GM18517 (cell line): ENCODE results near the gene TCF7L2.

Experiments
- ATAC-seq: cut with Tn5 transposase; IDR thresholded peaks from one replicate; pipeline ENCODE4 v1.9.1; 2021; ENCODE audit warnings: mild to moderate bottlenecking, moderate library complexity; ENCODE audit not compliant: unreplicated experiment

The TCF7L2 gene

DNA sequence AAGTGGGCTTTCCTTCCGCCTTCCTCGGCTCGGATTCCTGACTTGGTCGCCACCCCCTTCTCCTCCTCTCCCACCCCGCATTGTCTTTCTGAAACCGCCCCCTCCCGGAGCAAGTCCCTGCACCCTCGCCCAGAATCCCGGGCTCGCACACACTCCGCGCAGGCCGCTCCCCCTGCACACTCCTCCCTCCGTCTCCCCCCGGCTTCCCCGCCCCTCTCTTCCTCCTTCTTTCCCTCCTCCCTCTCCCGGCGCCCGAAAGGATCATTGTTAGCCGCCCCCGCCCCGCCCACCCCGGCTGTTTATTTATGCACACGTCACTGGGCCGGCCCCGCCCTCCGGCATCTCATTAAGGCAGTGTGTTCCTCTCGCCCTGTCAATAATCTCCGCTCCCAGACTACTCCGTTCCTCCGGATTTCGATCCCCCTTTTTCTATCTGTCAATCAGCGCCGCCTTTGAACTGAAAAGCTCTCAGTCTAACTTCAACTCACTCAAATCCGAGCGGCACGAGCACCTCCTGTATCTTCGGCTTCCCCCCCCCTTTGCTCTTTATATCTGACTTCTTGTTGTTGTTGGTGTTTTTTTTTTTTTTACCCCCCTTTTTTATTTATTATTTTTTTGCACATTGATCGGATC, at the start of gene TCF7L2:
Gene TCF7L2, plus strand, starts transcription at position 373 of the 633 bp plus-strand sequence. CDS start 510 bp downstream, outside the sequence.
- no peak for ATAC-seq

- no peak for ATAC-seq
Measured at GRCh38 chr10:112902730-112903129, 47.3 kb upstream of the TCF7L2 start.

- ATAC-seq: no peak
Measured at GRCh38 chr10:112904000-112904399, 46.0 kb upstream of the TCF7L2 start.

DNA sequence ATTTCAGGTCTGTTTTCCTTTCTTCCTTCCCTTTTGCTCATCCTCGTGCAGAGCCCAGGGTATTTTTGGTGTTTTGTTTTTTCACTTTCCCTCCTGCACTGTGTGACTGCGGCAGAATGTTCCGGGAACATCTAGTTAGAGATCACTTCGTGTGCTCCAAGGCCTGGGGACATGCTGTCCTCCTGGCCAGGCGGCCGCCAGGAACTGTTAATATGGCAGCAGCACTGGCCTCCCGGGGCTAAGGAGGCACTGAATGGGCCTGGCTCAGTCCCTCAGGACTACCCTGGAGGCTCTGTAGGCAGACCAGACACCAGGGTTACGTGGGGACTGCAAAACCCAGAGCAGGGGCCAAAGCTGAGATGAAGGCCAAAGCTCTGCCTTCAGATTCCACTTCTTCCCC, 43.1 kb upstream of the TCF7L2 start:
- no peak for ATAC-seq

DNA sequence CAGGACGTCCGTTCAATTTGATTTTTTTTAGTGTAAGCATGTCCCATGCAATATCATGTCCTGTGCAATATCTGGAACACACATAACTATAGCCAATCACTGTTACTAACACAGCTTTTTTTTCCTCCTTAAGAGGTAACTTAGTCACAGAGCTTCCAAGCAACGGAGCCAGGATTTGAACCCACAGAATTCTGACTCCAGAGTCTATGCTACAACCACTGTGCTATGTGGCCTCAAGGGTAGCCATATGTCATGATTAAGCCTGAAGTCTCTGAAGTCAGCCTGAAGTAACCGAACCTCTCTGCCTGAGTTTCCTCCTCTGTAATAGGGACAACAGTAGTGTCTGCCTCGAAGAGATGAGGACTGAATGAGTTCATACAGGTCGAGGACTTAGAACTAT, 42.2 kb upstream of the TCF7L2 start:
- ATAC-seq: no peak

DNA sequence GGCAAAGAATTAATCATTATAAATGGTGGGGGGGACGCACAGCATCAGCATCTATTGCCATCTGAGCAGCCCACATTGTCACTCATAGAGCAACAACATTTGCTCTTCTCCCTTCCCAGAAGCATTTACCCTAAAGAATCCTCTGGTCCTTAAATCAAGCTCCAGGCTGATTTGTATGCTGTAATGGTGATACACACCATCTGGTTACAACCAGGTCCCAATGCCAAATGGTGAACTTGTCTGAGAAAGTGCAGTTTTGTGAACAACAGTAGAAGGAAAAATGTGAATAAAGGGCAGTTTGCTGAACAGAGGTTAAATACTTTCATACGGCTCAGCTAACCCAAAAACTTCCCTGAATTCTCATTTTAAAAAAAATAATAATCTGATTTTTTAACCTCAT, 38.8 kb upstream of the TCF7L2 start:
- ATAC-seq: no peak

GRCh38 chr10:112912410-112912928, 37.6 kb upstream of the TCF7L2 start:
- no peak for ATAC-seq

GRCh38 chr10:112913255-112913654, 36.8 kb upstream of the TCF7L2 start:
- no peak for ATAC-seq

DNA sequence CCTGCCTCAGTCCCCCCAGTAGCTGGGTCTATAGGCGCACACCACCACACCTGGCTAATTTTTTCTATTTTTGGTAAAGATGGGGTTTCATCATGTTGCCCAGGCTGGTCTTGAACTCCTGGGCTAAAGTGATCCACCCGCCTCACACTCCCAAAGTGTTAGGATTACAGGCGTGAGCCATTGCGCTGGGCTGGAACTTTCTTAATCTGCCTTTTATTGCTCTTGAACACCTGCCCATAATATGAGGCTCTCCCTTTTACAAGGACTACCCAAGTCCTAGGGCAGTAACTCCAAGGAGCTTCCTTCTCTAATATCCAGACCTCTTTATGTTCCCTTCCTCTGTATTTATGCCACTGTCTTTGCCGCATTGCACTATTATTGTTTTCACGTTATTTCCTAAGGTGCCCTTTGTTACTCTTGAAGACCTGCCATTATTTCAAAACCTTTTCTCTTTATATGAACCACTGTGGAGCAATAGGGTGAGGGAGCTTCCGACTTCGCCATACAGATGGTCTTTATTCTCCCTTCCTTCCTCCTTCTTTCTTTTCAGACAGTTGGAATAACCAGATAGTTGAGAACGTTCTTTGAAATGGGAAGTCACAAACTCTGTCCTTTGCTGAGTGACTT, 36.3 kb upstream of the TCF7L2 start:
- no peak for ATAC-seq

DNA sequence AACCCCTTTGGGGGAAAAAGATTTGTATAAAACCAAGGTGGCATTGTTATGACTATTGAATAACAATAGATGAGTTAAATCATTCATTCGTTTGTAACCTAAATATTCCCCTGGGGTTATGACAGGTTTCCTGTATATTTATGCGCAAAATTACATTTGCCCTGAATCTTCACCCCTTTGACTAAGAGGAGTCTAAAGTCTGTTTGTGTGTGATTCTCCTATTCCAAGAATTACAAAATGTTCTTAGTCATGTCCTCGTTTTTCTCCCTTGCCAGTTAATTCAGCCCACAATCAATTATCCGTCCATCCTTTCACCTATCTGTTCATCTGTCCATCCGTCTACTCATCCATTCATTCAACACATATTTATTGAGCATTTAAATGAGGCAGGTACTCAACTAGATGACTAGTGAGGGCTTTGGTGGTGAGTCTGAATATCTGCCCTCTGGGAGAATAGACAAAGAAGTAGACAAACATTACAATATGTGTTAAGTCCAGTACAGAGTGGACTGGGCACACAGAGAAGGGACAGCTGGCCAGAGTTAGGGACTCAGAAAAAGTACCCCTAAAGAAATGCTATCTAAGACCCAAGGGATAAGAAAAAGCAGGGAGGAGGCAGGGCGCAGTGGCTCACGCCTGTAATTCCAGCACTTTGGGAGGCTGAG, 35.6 kb upstream of the TCF7L2 start:
- ATAC-seq: no peak

DNA sequence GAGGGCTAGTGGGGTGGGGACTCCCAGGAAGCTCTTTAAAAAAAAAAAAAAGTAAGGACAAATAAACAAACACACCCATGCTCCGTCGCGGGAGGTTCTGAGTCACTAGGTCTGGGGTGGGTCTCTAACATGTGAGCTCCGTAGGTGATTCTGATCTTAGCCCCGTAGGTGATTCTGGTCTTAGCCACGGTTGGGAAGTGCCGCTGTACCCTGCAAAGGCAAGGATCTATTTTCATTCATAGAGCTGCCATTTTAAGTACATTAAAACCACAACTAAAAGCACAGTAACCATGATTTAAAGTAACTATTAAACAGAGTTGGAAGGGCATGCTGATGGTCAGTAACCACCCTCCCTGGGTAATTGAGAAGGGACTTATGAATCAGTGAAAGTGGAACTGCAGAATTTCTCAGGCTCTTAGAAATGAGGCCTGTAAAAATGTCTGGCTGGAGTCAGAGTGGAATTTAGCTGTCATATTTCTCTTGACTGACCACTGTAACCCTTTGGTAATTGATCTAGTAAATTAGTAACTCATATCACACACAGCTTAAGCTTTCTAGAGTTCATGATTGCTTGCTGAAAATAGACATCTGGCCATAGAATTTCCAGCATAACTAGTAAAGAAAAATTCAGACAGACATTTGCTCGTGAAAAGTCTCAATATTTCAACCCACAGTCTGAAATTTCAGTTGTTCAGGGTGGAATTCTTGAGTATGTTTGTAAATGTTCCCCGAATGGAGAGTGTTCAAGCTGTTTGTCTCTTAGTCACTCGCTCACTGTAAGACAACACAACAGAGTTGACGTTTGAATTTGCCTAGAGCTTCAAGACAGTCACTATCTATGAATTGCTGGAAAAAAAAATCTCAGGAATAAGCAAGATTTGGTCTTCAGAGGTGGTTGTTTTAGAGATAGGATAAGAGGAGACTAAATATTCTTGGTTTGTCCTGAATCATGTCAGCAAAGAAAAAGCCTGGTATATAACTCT, 34.2 kb upstream of the TCF7L2 start:
- ATAC-seq: no peak

GRCh38 chr10:112917681-112918080, 32.4 kb upstream of the TCF7L2 start:
- no peak for ATAC-seq

DNA sequence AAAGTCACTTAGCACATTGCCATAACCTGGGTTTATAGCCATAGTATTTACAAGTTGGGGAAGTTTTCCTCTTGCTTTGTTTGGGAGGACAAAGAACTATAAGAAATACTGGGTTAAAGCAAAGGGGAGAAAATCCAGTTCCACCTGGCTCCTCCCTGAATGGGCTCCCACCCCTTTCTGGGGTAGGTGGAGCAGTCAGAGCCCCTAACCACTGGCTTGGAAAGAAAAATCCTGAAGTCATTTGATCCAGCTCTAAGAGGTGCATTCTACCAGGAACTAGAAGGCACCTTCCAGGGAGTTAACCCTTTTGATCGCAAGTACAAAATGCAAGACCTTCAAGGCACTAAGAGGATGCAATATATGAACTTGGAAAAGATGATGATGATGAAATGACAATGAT, 31.3 kb upstream of the TCF7L2 start:
- ATAC-seq: no peak

DNA sequence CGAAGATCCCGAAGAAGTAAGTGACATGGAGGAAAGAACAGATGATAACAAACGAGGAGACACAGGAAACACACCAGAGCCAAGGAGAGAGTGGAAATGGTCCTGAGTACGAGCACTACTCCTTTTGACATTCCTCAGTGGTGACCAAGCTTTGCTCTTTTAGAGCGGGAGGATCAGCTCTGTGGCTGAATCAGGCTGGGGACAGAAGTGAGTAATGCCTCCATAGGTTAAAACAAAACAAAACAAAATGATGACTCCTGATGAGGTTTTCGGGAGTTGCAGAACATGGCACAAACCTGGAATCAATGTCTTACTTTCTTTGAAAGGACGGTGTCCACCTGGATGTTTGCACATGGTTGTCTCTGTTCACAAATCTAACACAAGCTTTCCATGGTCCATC, 30.3 kb upstream of the TCF7L2 start:
- ATAC-seq: no peak

- ATAC-seq: no peak
Measured at GRCh38 chr10:112926906-112927688, 22.9 kb upstream of the TCF7L2 start.

DNA sequence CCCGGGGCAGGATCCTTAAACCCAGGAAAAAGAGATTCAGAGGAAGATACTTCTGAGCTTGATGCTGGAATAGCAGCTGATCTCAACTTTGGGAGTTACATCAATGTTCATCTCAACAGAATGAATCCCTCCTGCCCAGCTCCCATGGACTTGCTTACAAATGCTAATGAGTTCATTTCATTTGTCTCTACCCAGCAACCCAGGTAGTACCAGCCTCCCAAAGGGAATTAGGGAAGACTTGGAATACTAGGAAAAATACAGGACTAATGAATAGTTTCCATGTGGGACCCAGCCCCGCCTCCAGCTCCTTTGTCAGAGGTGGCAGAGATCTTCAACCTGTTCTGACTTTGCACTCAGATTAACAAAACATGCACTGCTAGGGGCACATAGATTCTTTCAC, 22.1 kb upstream of the TCF7L2 start:
- ATAC-seq: no peak

GRCh38 chr10:112932658-112933057, 17.4 kb upstream of the TCF7L2 start:
- ATAC-seq: no peak

GRCh38 chr10:112934193-112934592, 15.9 kb upstream of the TCF7L2 start:
- ATAC-seq: no peak

GRCh38 chr10:112938808-112939482, 11.1 kb upstream of the TCF7L2 start:
- no peak for ATAC-seq

GRCh38 chr10:112945811-112946210, 4.2 kb upstream of the TCF7L2 start:
- ATAC-seq: no peak
